HG02943 (cell line): ENCODE measurements around the gene STK39.

ENCODE experiments used
- ATAC-seq: cut with Tn5 transposase; IDR thresholded peaks from one replicate; pipeline ENCODE4 v1.9.1; 2021; ENCODE audit warnings: mild to moderate bottlenecking, low read depth, moderate library complexity; ENCODE audit not compliant: unreplicated experiment

STK39 gene

DNA sequence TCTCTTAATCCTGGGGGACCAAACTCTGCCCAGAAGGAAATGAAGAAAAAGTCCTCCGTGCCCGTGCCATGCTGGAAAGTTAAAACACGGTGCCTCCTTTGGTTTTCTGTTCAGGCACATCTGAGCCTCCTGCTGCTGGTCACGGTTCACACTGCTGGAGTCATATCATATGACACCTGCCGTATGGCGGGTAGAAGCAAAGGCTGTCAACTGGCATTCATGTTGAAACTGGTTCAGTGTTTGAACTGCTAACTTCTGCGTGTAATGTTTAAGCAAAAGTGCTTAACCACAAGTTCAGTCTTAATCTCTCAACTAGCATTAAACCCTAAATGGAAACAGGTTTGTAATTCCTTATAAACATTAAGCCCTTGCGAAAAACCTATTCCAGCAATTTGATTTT is 3.1 kb downstream of the STK39 start:
- ATAC-seq: no peak

DNA sequence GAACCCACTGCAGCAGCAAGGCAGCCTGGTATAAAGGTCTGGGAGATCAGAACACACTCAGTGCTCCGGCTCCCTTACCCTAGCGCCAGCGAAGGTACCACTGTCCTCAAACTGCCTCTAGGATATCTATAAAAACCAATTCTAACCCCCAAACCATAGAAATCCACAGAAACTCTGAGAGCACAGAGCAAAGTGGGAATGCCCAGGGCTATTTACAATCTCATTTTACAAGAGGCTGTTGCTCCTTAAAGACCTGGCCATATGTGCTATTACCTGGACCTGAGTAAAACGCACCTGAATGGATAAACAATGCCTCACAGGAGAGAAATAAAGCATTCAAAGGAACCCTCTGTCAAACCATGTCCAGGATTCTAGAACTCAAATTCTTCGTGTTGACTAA is 4.3 kb downstream of the STK39 start:
- ATAC-seq: no peak

GRCh38 chr2:168241746-168242145 is 5.6 kb downstream of the STK39 start:
- no peak for ATAC-seq

DNA sequence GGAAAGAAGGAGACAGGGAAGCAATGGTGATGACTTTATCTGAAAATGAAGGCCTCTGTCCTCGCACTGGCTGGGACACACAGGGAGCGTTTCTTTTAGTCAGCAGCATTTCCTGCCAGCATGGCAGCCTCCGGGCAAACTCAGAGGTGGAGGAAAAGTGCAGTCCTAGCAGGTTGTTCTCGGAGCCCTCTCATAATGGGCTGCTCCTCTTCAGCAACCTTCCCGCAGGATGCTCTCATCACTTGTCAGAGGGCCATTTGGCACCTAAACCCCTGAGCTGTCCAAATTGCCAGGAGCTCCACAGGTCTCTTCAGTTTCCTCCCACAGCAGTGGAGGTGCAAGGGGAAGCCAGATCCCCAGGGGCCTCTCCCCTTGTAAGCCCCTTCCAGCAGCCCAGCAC is 6.2 kb downstream of the STK39 start:
- ATAC-seq: no peak

- no peak for ATAC-seq
These were observed 8.1 kb downstream of the STK39 start for GRCh38 chr2:168239281-168239680.

GRCh38 chr2:168237741-168238140 is 9.7 kb downstream of the STK39 start:
- ATAC-seq: no peak

GRCh38 chr2:168234407-168235085 is 12.8 kb downstream of the STK39 start:
- ATAC-seq: no peak

DNA sequence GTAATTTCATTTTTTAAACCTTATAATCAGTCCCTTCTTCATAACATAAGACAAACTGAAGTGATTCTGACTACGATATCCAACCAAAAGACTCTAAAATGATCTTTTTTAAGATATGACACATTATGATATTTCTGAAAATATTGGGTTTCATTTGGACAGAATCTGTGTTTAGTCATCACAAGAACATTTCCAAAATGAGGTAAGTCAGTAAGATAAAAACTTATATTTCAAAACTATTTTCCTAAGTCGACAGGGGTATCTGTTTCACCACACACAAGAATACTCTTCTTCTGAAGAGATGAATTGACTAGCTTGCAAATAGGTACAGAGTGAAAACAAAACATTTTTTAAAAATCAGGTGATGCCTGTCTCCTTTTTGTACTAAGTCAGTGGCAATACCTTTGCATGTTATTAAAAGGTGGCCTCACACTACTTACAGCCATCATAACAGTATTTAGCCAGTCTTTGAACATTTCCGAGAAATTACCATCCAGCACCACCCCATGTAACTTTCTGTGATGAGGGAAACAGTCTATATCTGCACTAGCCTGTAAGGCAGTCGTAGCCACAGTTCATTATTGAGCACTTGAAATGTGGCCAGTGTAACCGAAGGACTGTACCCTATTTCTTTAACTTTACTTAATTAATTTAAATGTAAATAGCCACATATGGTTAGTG is 13.5 kb downstream of the STK39 start:
- no peak for ATAC-seq

- no peak for ATAC-seq
These were observed 14.2 kb downstream of the STK39 start for GRCh38 chr2:168233166-168233565.

DNA sequence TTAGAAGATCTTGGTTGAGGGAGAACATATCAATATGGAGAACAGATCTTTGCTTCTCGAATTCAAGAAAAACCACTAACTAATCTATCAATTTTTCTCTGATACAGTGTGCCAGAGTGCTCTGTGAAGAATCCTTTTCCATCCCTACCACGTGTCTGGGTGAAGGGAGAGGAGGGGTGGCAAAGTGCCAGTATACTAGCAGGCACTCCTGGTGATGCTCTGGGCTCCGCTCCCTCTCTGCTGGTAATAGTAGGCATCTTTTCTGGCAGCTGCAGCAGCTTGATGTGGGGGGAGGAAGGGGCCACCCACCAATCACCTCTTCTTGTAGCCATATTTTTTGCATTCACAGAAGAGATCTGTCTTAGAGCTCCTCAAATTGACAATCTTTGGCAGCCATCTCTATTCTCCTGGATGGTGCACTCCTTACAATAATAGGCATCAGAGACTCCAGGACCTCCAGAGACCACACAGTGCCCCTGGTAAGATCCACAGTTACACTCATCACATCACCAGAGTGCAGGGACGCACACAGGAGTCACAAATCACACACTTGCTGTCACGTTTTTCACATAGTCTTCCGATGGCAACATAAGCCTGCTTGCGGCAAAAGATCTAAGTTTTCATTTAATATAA is 15.7 kb downstream of the STK39 start:
- no peak for ATAC-seq

DNA sequence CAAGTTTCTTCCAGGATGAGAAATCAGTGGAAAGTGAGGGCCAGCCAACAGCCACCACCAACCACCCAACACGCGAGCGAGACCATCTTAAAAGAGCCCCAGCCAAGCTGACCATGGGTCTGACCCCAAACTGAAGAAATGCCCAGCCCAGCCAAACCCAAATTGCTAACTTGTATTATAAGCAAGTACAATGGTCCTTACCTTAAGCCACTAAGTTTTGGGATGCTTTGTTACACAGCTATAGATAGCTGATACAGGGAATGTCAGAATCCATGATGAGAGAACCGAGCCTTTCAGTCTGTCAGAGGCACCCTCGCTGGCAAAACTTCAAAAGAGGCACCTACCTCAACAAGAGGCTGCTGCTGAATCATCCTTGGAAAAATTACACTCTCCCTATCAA is 17.0 kb downstream of the STK39 start:
- no peak for ATAC-seq

- ATAC-seq: no peak
These were observed 23.0 kb downstream of the STK39 start for GRCh38 chr2:168224346-168224745.

DNA sequence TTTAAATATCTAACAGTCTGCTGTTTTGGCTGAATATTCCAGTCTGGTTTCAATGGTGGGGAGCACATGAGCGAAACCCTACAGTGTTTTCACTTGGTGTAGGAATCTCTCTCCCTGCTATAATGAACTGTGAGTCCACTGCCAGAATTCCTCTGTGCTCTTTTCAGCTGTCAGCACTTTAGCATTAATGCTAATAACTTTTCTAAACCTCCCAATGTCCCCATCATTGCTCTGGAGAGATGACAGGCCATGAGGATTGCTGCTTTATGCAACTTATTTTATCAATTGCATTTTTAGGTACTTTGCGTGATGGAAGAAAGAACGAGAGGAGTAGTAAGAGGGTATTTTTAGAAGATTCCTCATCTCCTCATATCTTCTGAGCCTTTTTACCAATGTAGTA is 25.3 kb downstream of the STK39 start:
- no peak for ATAC-seq

- no peak for ATAC-seq
These were observed 26.2 kb downstream of the STK39 start for GRCh38 chr2:168220965-168221819.

GRCh38 chr2:168217920-168218319 is 29.5 kb downstream of the STK39 start:
- ATAC-seq: no peak

DNA sequence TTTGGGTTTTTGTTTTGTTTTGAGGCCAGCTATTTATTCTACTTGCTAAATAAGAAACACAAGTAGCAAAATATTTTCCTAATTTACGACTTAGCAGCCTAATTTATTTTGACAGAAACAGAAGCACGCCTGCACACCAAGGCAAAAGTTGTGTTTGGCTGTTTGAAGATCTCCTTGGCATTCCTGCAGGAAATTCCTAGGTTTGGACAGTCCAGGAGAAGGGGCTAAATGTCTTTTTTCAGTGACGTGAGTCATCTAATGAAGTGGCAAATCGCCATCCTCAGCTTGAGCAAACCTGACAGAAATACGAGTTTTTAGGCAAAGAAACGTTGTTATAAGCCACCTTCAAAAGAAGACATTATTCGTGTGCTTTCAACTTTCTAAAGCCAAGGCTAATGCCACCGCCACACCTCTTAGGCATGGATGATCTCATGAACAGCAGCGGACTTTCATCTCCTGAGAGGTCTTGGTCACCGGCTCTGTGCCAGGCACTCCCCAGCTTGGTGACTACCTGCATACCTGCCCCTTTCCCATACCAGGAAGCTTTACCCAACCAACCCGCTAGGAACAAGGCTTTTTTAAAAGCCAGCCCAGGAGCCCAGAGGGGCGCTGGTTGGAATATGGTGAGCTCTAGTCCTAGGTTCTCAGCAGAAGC is 30.9 kb downstream of the STK39 start:
- no peak for ATAC-seq

- ATAC-seq: no peak
These were observed 31.6 kb downstream of the STK39 start for GRCh38 chr2:168215813-168216212.

DNA sequence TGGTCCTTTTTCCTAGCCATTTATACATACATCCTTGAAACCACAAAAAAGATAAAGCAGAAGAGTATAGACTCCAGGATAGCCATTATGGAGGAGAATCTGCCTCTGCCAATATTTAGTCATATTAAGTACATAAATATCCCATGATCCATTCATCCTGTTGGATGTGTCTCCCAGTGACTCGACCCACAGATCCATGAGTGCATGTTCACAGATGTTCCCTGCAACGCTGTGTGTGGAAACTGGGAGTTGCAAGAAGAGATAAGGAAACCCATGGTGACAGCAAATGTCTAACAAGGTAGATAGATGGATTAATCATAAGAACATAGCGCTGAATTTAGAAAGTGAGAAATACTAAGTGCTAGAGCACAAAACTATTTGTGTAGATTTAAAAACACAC is 34.5 kb downstream of the STK39 start:
- no peak for ATAC-seq

DNA sequence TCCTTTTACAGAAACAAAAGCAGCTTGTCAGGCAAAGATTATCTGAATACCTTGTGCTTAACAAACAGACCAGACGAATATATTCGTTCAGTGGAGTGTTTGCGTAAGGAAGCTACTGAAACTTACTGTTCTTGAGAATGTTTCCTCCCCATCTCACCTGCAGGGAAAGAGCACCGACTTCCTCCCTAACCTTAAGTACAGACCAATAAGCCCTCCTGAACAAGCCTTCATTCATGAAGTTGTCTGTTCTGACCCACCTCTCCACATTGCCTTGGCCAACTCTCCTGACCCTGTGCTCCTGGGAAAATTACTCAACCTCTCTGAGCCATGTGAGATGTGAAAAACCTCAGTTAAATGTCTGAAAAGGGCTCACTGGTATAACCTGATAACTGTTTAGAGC is 35.2 kb downstream of the STK39 start:
- ATAC-seq: no peak

GRCh38 chr2:168211664-168212163 is 35.7 kb downstream of the STK39 start:
- no peak for ATAC-seq
